ENCODE data around the gene PDF.
A peak's percentile ranks its signal among the peaks of the same experiment; 100 is the strongest.

Gene PDF

GRCh38 chr16:69330286-69331109, at the start of gene PDF:
TSS of gene PDF (minus strand) at chr16:69330588. CDS start at chr16:69330570, 18 bp downstream.
- H3K36me3 ChIP-seq (ENCODE audit: control insufficient read depth, insufficient read depth, low read length): peaks cover 22% of the 10 kb centered on the region
- peak; percentile 92 for DNase-seq (ENCODE audit: extremely low read depth, insufficient read length)

GRCh38 chr16:69378760-69379159, 48.4 kb upstream of the PDF start:
- H3K4me3 ChIP-seq (replicated peaks; ENCODE audit: low read depth, low read length): no peak overlapping the region
- DNase-seq (ENCODE audit: extremely low read depth, insufficient read length): no peak
- no peak for TF ChIP-seq CTCF (IDR thresholded peaks at IDR 0.05; ENCODE audit: insufficient read depth, low read length, poor library complexity, severe bottlenecking)
- H3K36me3 ChIP-seq (ENCODE audit: control insufficient read depth, insufficient read depth, low read length): peaks cover 7% of the 10 kb centered on the region
- H3K27me3 ChIP-seq (replicated peaks; ENCODE audit: control insufficient read depth, insufficient read depth, low read length): no peaks in the 10 kb centered on the region

More at GRCh38 chr16:69330286-69331109, at the start of gene PDF:
- Histone ChIP-seq H3K4me3 (replicated peaks; ENCODE audit: low read depth, low read length) (peak within 1 kb of the TSS; percentile 94), H3K27me3 (replicated peaks; ENCODE audit: control insufficient read depth, insufficient read depth, low read length) (no peaks in the 10 kb centered on the region)
- no peak for TF ChIP-seq CTCF (IDR thresholded peaks at IDR 0.05; ENCODE audit: insufficient read depth, low read length, poor library complexity, severe bottlenecking)

- peaks cover 7% of the 10 kb centered on the region for H3K36me3 ChIP-seq (ENCODE audit: control insufficient read depth, insufficient read depth, low read length)
- H3K27me3 ChIP-seq (replicated peaks; ENCODE audit: control insufficient read depth, insufficient read depth, low read length): no peaks in the 10 kb centered on the region
- no peak for TF ChIP-seq CTCF (IDR thresholded peaks at IDR 0.05; ENCODE audit: insufficient read depth, low read length, poor library complexity, severe bottlenecking)
- DNase-seq (ENCODE audit: extremely low read depth, insufficient read length): no peak
- H3K4me3 ChIP-seq (replicated peaks; ENCODE audit: low read depth, low read length): no peak overlapping the region
These were observed 47.6 kb upstream of the PDF start for GRCh38 chr16:69378036-69378435.

GRCh38 chr16:69376393-69377059, 46.1 kb upstream of the PDF start:
- DNase-seq (ENCODE audit: extremely low read depth, insufficient read length): no peak
- Histone ChIP-seq H3K27me3 (replicated peaks; ENCODE audit: control insufficient read depth, insufficient read depth, low read length) (no peaks in the 10 kb centered on the region), H3K4me3 (replicated peaks; ENCODE audit: low read depth, low read length) (no peak overlapping the region), H3K36me3 (ENCODE audit: control insufficient read depth, insufficient read depth, low read length) (peaks cover 5% of the 10 kb centered on the region; the same call in 1 of the 2 replicates)
- TF ChIP-seq CTCF (IDR thresholded peaks at IDR 0.05; ENCODE audit: insufficient read depth, low read length, poor library complexity, severe bottlenecking): no peak

GRCh38 chr16:69373019-69373418, 42.6 kb upstream of the PDF start:
- H3K36me3 ChIP-seq (ENCODE audit: control insufficient read depth, insufficient read depth, low read length): peaks cover 11% of the 10 kb centered on the region
- DNase-seq (ENCODE audit: extremely low read depth, insufficient read length): no peak
- no peak overlapping the region for H3K4me3 ChIP-seq (replicated peaks; ENCODE audit: low read depth, low read length)
- no peak for TF ChIP-seq CTCF (IDR thresholded peaks at IDR 0.05; ENCODE audit: insufficient read depth, low read length, poor library complexity, severe bottlenecking)
- H3K27me3 ChIP-seq (replicated peaks; ENCODE audit: control insufficient read depth, insufficient read depth, low read length): no peaks in the 10 kb centered on the region

Data from GM06990 (cell line).